Keratinocyte (primary cell): ENCODE results near the gene PREP. TPM values are rescaled to one million over a fixed set of nuclear protein-coding genes. Genes with fewer than 3 reads are reported as not detected.

Experiments used
- DNase-seq: peaks from one replicate; pipeline ENCODE4 v3.0.0-alpha.2; 2011; ENCODE audit warnings: low read depth, missing footprints, low spot score
- FAIRE-seq: peaks from 2 replicates; lab custom pipeline; 2011; peaks lifted over from hg19 to GRCh38; lab: Jason Lieb, UNC
- H2AFZ ChIP-seq: 2 replicates; pipeline ENCODE4 v1.6.0; 2012; ENCODE audit warnings: low read length, control low read depth, inconsistent platforms; ENCODE audit not compliant: control insufficient read depth
- H3K27ac ChIP-seq: 2 replicates; pipeline ENCODE4 v1.5.1; 2011; ENCODE audit warnings: low read length; ENCODE audit not compliant: control insufficient read depth, insufficient read depth
- H3K27me3 ChIP-seq: 3 replicates; pipeline ENCODE4 v1.6.0; 2011; ENCODE audit warnings: low read length; ENCODE audit not compliant: control insufficient read depth, insufficient read depth; ENCODE audit errors: extremely low read depth
- H3K36me3 ChIP-seq, 2 experiments: 2 replicates in 1 of 2; 3 replicates in 1 of 2; pipeline ENCODE4 v1.5.1; 2011; ENCODE audit warnings: low read length in 2 of 2, mild to moderate bottlenecking in 1 of 2; ENCODE audit not compliant: control insufficient read depth in 2 of 2, insufficient read depth in 2 of 2; ENCODE audit errors: extremely low read depth in 1 of 2
- H3K4me1 ChIP-seq: 3 replicates; pipeline ENCODE4 v1.5.1; 2011; ENCODE audit warnings: low read length; ENCODE audit not compliant: control insufficient read depth, insufficient read depth; ENCODE audit errors: extremely low read depth
- H3K4me2 ChIP-seq: 3 replicates; pipeline ENCODE4 v1.6.0; 2011; ENCODE audit warnings: low read depth, low read length; ENCODE audit not compliant: control insufficient read depth, insufficient read depth; ENCODE audit errors: extremely low read depth
- H3K4me3 ChIP-seq, 3 experiments: fragments of 200-600 bp in 1 of 3; sonication (generic) in 1 of 3; 2 replicates in 2 of 3; 3 replicates in 1 of 3; pipeline ENCODE4 v1.5.1; 2011 to 2016; ENCODE audit warnings: low read length in 3 of 3, mild to moderate bottlenecking in 3 of 3, control low read depth in 2 of 3, inconsistent platforms in 1 of 3, low read depth in 1 of 3, mixed read lengths in 1 of 3, mixed run types in 1 of 3, moderate library complexity in 1 of 3; ENCODE audit not compliant: control insufficient read depth in 2 of 3, insufficient read depth in 2 of 3; ENCODE audit errors: extremely low read depth in 1 of 3
- H3K79me2 ChIP-seq: 2 replicates; pipeline ENCODE4 v1.6.0; 2012; ENCODE audit warnings: low read length; ENCODE audit not compliant: control insufficient read depth, insufficient read depth
- H3K9ac ChIP-seq: 3 replicates; pipeline ENCODE4 v1.6.0; 2011; ENCODE audit warnings: low read length; ENCODE audit not compliant: control insufficient read depth, insufficient read depth; ENCODE audit errors: extremely low read depth
- H3K9me1 ChIP-seq: 3 replicates; pipeline ENCODE4 v1.6.0; 2011; ENCODE audit warnings: low read length; ENCODE audit not compliant: control insufficient read depth, insufficient read depth; ENCODE audit errors: extremely low read depth
- H3K9me3 ChIP-seq: 2 replicates; pipeline ENCODE4 v1.5.1; 2012; ENCODE audit warnings: low read depth, low read length; ENCODE audit not compliant: control insufficient read depth
- H4K20me1 ChIP-seq: 3 replicates; pipeline ENCODE4 v1.6.0; 2011; ENCODE audit warnings: low read length; ENCODE audit not compliant: control insufficient read depth, insufficient read depth; ENCODE audit errors: extremely low read depth
- EZH2 ChIP-seq: IDR thresholded peaks from one replicate; pipeline ENCODE4 v1.6.1; 2012; ENCODE audit warnings: inconsistent platforms, mild to moderate bottlenecking, low read length, moderate library complexity
- dilution Hi-C: fragments of 300-500 bp; cut with MboI; formaldehyde crosslinking; loops from one replicate; pipeline ENCODE4 v1.7.0; 2020; ENCODE audit warnings: low sequenced_read_pairs; ENCODE audit not compliant: extremely low pct_ligation_motif_present
- polyA plus RNA-seq, 5 experiments: library from polyadenylated mRNA; depleted of rRNA in 3 of 5; stranded (reverse) in 3 of 5; stranded (forward) in 1 of 5; unstranded in 1 of 5; fragments of >200 nt; gene quantifications; 1 replicate in 1 of 5; 2 replicates in 3 of 5; 3 replicates in 1 of 5; pipeline versions ENCODE4 v1.2.1 to v1.2.3, GENCODE V29; 2011 to 2012; ENCODE audit warnings: missing spikeins in 2 of 5, low read depth in 1 of 5, low replicate concordance in 1 of 5
- TF ChIP-seq, protein P1 (sequence below), 3 experiments: IDR thresholded peaks in 1 of 3; conservative IDR thresholded peaks in 1 of 3; optimal IDR thresholded peaks in 1 of 3; 2 replicates in 2 of 3; 3 replicates in 1 of 3; pipeline versions ENCODE3 to v1.5.1; 2011; ENCODE audit warnings: low read length in 3 of 3, mild to moderate bottlenecking in 3 of 3, moderate library complexity in 2 of 3, control low read depth in 1 of 3, inconsistent platforms in 1 of 3; ENCODE audit not compliant: insufficient read depth in 2 of 3; ENCODE audit errors: extremely low read depth in 1 of 3

The PREP gene
- polyA plus RNA-seq, 1 donor (not counting 4 experiments of a cell fraction or from before 2014, with no cell fraction given) = 48.3 TPM

DNA sequence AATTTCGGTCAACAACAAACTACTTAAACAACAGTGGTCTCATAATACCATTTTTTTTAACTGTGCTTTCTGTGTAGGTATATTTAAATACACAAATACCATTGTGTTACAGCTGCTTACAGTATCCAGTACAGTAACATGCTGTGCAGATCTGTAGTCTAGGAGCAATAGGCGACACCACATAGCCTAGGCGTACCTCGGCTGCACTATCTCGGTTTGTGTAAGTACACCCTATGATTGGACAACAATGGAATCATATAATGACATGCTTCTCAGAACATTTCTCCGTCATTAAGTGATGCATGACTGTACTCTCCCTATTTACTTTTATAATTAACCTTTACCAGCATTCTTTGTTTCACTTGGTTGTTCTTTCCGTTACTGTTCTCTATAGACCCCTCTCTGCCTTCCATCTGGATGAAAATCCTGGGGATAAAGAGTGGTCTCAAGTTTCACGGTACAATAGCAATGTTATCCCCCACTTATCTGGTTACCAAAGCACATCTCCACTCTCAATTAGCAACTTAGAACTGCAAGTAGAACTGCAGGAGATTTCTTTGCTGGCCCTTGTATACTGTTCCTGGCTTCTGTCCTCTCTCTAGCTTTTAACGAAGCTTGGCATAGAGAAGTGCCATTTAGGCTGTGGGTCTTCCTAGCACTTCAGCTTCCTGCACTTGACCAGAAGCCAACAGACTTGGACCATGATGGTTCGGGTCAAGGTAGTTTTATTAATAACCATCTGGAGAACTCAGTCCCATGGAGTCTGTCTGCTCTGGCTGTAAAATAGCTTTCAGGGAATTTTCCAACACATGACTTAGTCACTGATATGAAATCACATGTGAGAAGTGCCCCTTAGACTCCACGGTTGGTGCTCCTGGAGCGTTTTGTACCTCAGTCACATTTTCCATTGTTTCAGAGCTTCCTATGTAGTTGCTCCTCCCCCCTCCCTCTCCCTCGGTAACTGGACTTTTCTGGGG, 142.7 kb downstream of the PREP start:
- FAIRE-seq (no peak), DNase-seq (no peak)
- no peaks in the 10 kb centered on the region for H4K20me1 ChIP-seq
- H3K9ac ChIP-seq = no peak overlapping the region
- H3K9me3 ChIP-seq = no peaks in the 10 kb centered on the region
- no peak overlapping the region for H2AFZ ChIP-seq
- H3K4me1 ChIP-seq = no peaks in the 10 kb centered on the region
- TF ChIP-seq, protein P1, sequence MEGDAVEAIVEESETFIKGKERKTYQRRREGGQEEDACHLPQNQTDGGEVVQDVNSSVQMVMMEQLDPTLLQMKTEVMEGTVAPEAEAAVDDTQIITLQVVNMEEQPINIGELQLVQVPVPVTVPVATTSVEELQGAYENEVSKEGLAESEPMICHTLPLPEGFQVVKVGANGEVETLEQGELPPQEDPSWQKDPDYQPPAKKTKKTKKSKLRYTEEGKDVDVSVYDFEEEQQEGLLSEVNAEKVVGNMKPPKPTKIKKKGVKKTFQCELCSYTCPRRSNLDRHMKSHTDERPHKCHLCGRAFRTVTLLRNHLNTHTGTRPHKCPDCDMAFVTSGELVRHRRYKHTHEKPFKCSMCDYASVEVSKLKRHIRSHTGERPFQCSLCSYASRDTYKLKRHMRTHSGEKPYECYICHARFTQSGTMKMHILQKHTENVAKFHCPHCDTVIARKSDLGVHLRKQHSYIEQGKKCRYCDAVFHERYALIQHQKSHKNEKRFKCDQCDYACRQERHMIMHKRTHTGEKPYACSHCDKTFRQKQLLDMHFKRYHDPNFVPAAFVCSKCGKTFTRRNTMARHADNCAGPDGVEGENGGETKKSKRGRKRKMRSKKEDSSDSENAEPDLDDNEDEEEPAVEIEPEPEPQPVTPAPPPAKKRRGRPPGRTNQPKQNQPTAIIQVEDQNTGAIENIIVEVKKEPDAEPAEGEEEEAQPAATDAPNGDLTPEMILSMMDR (optimal IDR thresholded peaks at IDR 0.05 in 1 of 3, IDR thresholded peaks at IDR 0.05 in 1 of 3, conservative IDR thresholded peaks at IDR 0.05 in 1 of 3; ENCODE audit: extremely low read depth in 1 of 3, insufficient read depth in 2 of 3, low read length in 3 of 3) = no peak
- TF ChIP-seq EZH2 = no peak
- no peak overlapping the region for H3K27ac ChIP-seq
- no peaks in the 10 kb centered on the region for H3K9me1 ChIP-seq
- dilution Hi-C loops = no loop called here
- H3K79me2 ChIP-seq = no peaks in the 10 kb centered on the region
- no peak overlapping the region for H3K4me3 ChIP-seq
- H3K36me3 ChIP-seq = no peaks in the 10 kb centered on the region
- H3K4me2 ChIP-seq = no peak overlapping the region
- no peaks in the 10 kb centered on the region for H3K27me3 ChIP-seq

DNA sequence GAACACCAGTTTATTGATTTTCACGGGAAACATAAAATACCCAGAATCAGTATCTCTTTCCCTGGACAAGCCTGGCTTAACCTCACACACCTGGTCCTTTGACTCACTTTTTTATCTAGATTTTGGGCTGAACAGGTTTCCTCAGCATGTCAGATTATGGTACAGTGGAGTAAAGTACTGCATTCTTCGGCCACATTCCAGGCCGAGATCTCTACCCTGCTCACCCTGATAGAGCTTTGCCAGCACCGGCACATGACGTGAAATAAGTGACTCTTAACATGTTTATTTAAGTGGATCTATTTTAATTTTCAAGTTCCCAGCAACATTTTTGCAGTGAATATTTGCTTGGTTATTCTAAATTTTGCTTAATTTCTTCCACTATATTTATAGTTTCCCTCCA, 144.1 kb downstream of the PREP start:
- no peak for FAIRE-seq

More for the DNA sequence above, 144.1 kb downstream of the PREP start:
- no peaks in the 10 kb centered on the region for H3K9me1 ChIP-seq
- no peaks in the 10 kb centered on the region for H3K27me3 ChIP-seq
- H3K9ac ChIP-seq = no peak overlapping the region
- no peaks in the 10 kb centered on the region for H3K79me2 ChIP-seq
- no peak overlapping the region for H3K4me3 ChIP-seq
- no peak overlapping the region for H2AFZ ChIP-seq
- H3K27ac ChIP-seq = no peak overlapping the region
- H3K4me2 ChIP-seq = no peak overlapping the region
- TF ChIP-seq, protein P1 (optimal IDR thresholded peaks at IDR 0.05 in 1 of 3, IDR thresholded peaks at IDR 0.05 in 1 of 3, conservative IDR thresholded peaks at IDR 0.05 in 1 of 3; ENCODE audit: extremely low read depth in 1 of 3, insufficient read depth in 2 of 3, low read length in 3 of 3) = no peak
- dilution Hi-C loops = no loop called here
- H3K36me3 ChIP-seq = no peaks in the 10 kb centered on the region
- DNase-seq = no peak
- H3K4me1 ChIP-seq = no peaks in the 10 kb centered on the region
- no peaks in the 10 kb centered on the region for H3K9me3 ChIP-seq
- H4K20me1 ChIP-seq = no peaks in the 10 kb centered on the region
